Duodenal mucosa (tissue), 2 donors: Measurements from ENCODE around the gene CHRDL2.

ENCODE experiments used
- H3K27ac ChIP-seq: one replicate; pipeline ENCODE4 v1.7.0; 2013; ENCODE audit warnings: low read depth, low read length
- H3K27me3 ChIP-seq, 2 donors: one replicate each; pipeline ENCODE4 v1.7.0; 2013; ENCODE audit warnings: low read length in 2 of 2, control low read depth in 1 of 2; ENCODE audit not compliant: insufficient read depth in 2 of 2, control insufficient read depth in 1 of 2
- H3K36me3 ChIP-seq, 2 donors: one replicate each; pipeline ENCODE4 v1.7.0; 2013; ENCODE audit warnings: low read length in 2 of 2, control low read depth in 1 of 2; ENCODE audit not compliant: insufficient read depth in 2 of 2, control insufficient read depth in 1 of 2
- H3K4me1 ChIP-seq, 2 donors: one replicate each; pipeline ENCODE4 v1.7.0; 2013; ENCODE audit warnings: low read length in 2 of 2, control low read depth in 1 of 2; ENCODE audit not compliant: insufficient read depth in 2 of 2, control insufficient read depth in 1 of 2
- H3K4me3 ChIP-seq, 2 donors: one replicate each; pipeline ENCODE4 v1.7.0; 2013; ENCODE audit warnings: low read length in 2 of 2, low read depth in 1 of 2
- H3K9ac ChIP-seq, 2 donors: one replicate each; pipeline ENCODE4 v1.7.0; 2013; ENCODE audit warnings: low read length in 2 of 2, low read depth in 1 of 2
- H3K9me3 ChIP-seq, 2 donors: one replicate each; pipeline ENCODE4 v1.7.0; 2013; ENCODE audit warnings: low read length in 2 of 2, control low read depth in 1 of 2; ENCODE audit not compliant: control insufficient read depth in 1 of 2

Gene CHRDL2

GRCh38 chr11:74699615-74700396 lies 31.4 kb downstream of the CHRDL2 start:
- Histone ChIP-seq H3K9me3 (no peaks in the 10 kb centered on the region), H3K4me3 (no peak overlapping the region), H3K36me3 (no peaks in the 10 kb centered on the region), H3K27ac (no peak overlapping the region), H3K27me3 (no peaks in the 10 kb centered on the region), H3K4me1 (peaks cover 9 to 10% of the 10 kb centered on the region in 2 donors), H3K9ac (no peak overlapping the region)

- Histone ChIP-seq H3K4me3 (peak overlapping the region in 1 of 2 donors; percentile 11), H3K4me1 (peaks cover 9 to 10% of the 10 kb centered on the region in 2 donors), H3K9ac (peak overlapping the region in 1 of 2 donors; percentile 19), H3K9me3 (no peaks in the 10 kb centered on the region), H3K27me3 (no peaks in the 10 kb centered on the region), H3K27ac (peak overlapping the region; percentile 15), H3K36me3 (no peaks in the 10 kb centered on the region)
Observed at GRCh38 chr11:74697722-74698121, 33.5 kb downstream of the CHRDL2 start.

- Histone ChIP-seq H3K4me3 (peak overlapping the region in 1 of 2 donors; percentile 11), H3K36me3 (no peaks in the 10 kb centered on the region), H3K9me3 (no peaks in the 10 kb centered on the region), H3K27me3 (no peaks in the 10 kb centered on the region), H3K4me1 (peaks cover 9 to 10% of the 10 kb centered on the region in 2 donors), H3K9ac (peak overlapping the region in 1 of 2 donors; percentile 19), H3K27ac (peak overlapping the region; percentile 64)
Observed at GRCh38 chr11:74696939-74697675, 34.1 kb downstream of the CHRDL2 start.

- Histone ChIP-seq H3K4me1 (peaks cover 9 to 10% of the 10 kb centered on the region in 2 donors), H3K4me3 (no peak overlapping the region), H3K27ac (peak overlapping the region; percentile 64), H3K9me3 (no peaks in the 10 kb centered on the region), H3K9ac (no peak overlapping the region), H3K36me3 (no peaks in the 10 kb centered on the region), H3K27me3 (no peaks in the 10 kb centered on the region)
Observed at GRCh38 chr11:74696500-74696899, 34.7 kb downstream of the CHRDL2 start.

GRCh38 chr11:74695705-74696280 lies 35.4 kb downstream of the CHRDL2 start:
- peaks cover 9 to 10% of the 10 kb centered on the region in 2 donors for H3K4me1 ChIP-seq
- H3K9ac ChIP-seq = no peak overlapping the region
- H3K9me3 ChIP-seq = no peaks in the 10 kb centered on the region
- no peaks in the 10 kb centered on the region for H3K36me3 ChIP-seq
- H3K27me3 ChIP-seq = no peaks in the 10 kb centered on the region
- no peak overlapping the region for H3K4me3 ChIP-seq
- no peak overlapping the region for H3K27ac ChIP-seq

- Histone ChIP-seq H3K4me1 (peaks cover 9 to 10% of the 10 kb centered on the region in 2 donors), H3K4me3 (no peak overlapping the region), H3K27me3 (no peaks in the 10 kb centered on the region), H3K9me3 (no peaks in the 10 kb centered on the region), H3K36me3 (no peaks in the 10 kb centered on the region), H3K27ac (no peak overlapping the region), H3K9ac (no peak overlapping the region)
Observed at GRCh38 chr11:74694136-74694930, 36.9 kb downstream of the CHRDL2 start.

GRCh38 chr11:74693531-74693930 lies 37.7 kb downstream of the CHRDL2 start:
- no peak overlapping the region for H3K9ac ChIP-seq
- no peaks in the 10 kb centered on the region for H3K36me3 ChIP-seq
- no peak overlapping the region for H3K27ac ChIP-seq
- H3K4me1 ChIP-seq = peaks cover 9 to 10% of the 10 kb centered on the region in 2 donors
- H3K27me3 ChIP-seq = no peaks in the 10 kb centered on the region
- H3K4me3 ChIP-seq = no peak overlapping the region
- H3K9me3 ChIP-seq = no peaks in the 10 kb centered on the region

- Histone ChIP-seq H3K9ac (no peak overlapping the region), H3K27ac (no peak overlapping the region), H3K4me3 (no peak overlapping the region), H3K36me3 (no peaks in the 10 kb centered on the region), H3K4me1 (peaks cover 3 to 4% of the 10 kb centered on the region in 2 donors), H3K9me3 (no peaks in the 10 kb centered on the region), H3K27me3 (no peaks in the 10 kb centered on the region)
Observed at GRCh38 chr11:74691755-74692154, 39.5 kb downstream of the CHRDL2 start.

GRCh38 chr11:74689666-74690065 lies 41.6 kb downstream of the CHRDL2 start:
- no peak overlapping the region for H3K9ac ChIP-seq
- H3K36me3 ChIP-seq = no peaks in the 10 kb centered on the region
- H3K27me3 ChIP-seq = no peaks in the 10 kb centered on the region
- no peak overlapping the region for H3K27ac ChIP-seq
- H3K9me3 ChIP-seq = no peaks in the 10 kb centered on the region
- H3K4me1 ChIP-seq = no peaks in the 10 kb centered on the region
- H3K4me3 ChIP-seq = no peak overlapping the region
